Stomach (tissue), 9 donors: ENCODE data around the gene PLCB4. TPM values are rescaled to one million over a fixed set of nuclear protein-coding genes. Genes with fewer than 3 reads are reported as not detected.

ENCODE experiments used
- DNase-seq, 2 donors: peaks; one replicate each; pipeline versions ENCODE4 v3.0.0 to v3.0.0-alpha.2; 2013 to 2019
- H3K27ac ChIP-seq, 5 donors: fragments of 200-600 bp in 4 of 5; sonication (generic) in 4 of 5; one replicate each; pipeline ENCODE4 v1.5.1; 2013 to 2019; ENCODE audit warnings: mild to moderate bottlenecking in 1 of 5, moderate library complexity in 1 of 5
- H3K27me3 ChIP-seq, 3 donors: fragments of 200-600 bp; sonication (generic); one replicate each; pipeline ENCODE4 v1.5.1; 2017 to 2019; ENCODE audit warnings: mixed run types in 1 of 3
- H3K36me3 ChIP-seq, 4 donors: fragments of 200-600 bp; sonication (generic); 1 replicate in 3 of 4; 2 replicates in 1 of 4; pipeline ENCODE4 v1.5.1; 2016 to 2019
- H3K4me1 ChIP-seq, 4 donors: fragments of 200-600 bp; sonication (generic); one replicate each; pipeline ENCODE4 v1.5.1; 2016 to 2019
- H3K4me3 ChIP-seq, 4 donors: fragments of 200-600 bp; sonication (generic) in 3 of 4; one replicate each; pipeline ENCODE4 v1.5.1; 2016 to 2019; ENCODE audit warnings: mild to moderate bottlenecking in 1 of 4
- H3K9me3 ChIP-seq, 4 donors: fragments of 200-600 bp; sonication (generic); one replicate each; pipeline ENCODE4 v1.5.1; 2016 to 2019
- EP300 ChIP-seq: sonication (generic); formaldehyde crosslinking; IDR thresholded peaks from one replicate; pipeline ENCODE4 v1.6.1; 2017; ENCODE audit warnings: antibody characterized with exemption
- POLR2A ChIP-seq, 4 donors: fragments of 450-650 bp; IDR thresholded peaks; one replicate each; pipeline ENCODE4 v1.6.1; 2016; ENCODE audit warnings: antibody characterized with exemption in 4 of 4, control low read depth in 2 of 4, mild to moderate bottlenecking in 1 of 4, moderate library complexity in 1 of 4
- POLR2AphosphoS5 ChIP-seq, 3 donors: sonication (generic); formaldehyde crosslinking; IDR thresholded peaks; one replicate each; pipeline ENCODE4 v1.6.1; 2016; ENCODE audit warnings: antibody characterized with exemption in 3 of 3
- WGBS, 5 donors: extraction: QIAGEN DNeasy Blood & Tissue Kit in 3 of 5; methylation state at CpG; one replicate each; pipeline versions ENCODE4 v1.1.5 to v1.1.7; 2013 to 2018; 5-methylcytosine and 5-hydroxymethylcytosine counted together
- intact Hi-C: fragments of 100-400 bp; cut with DNase I; formaldehyde crosslinking; loops from one replicate; pipeline ENCODE4 v1.15.1; 2023; ENCODE audit warnings: low total_unique reads
- polyA plus RNA-seq, 3 donors: library from polyadenylated mRNA; stranded (reverse); fragments of 200-250 nt; gene quantifications; one replicate each; pipeline ENCODE4 v1.2.3, GENCODE V29; 2013
- total RNA-seq, 5 donors: library from RNA; depleted of rRNA; stranded (reverse); fragments of >200 nt; gene quantifications; one replicate each; pipeline versions ENCODE4 v1.1.0 to v1.2.3, GENCODE V29; 2014 to 2016
- TF ChIP-seq, protein P1 (sequence below), 7 experiments: fragments of 450-650 bp in 4 of 7; fragments of 200-600 bp in 3 of 7; sonication (generic) in 3 of 7; IDR thresholded peaks; one replicate each; pipeline ENCODE4 v1.5.1; 2016 to 2019; ENCODE audit warnings: antibody characterized with exemption in 7 of 7, control low read depth in 2 of 7, mild to moderate bottlenecking in 1 of 7
- donor health status: healthy with polysubstance abuse.
- donor health status: Bipolar disorder and iron deficiency.
- donor health status: healthy.

PLCB4 gene
- total and polyA plus RNA-seq, 8 donors = 5.3 to 29.4 (median 22.3) TPM

DNA sequence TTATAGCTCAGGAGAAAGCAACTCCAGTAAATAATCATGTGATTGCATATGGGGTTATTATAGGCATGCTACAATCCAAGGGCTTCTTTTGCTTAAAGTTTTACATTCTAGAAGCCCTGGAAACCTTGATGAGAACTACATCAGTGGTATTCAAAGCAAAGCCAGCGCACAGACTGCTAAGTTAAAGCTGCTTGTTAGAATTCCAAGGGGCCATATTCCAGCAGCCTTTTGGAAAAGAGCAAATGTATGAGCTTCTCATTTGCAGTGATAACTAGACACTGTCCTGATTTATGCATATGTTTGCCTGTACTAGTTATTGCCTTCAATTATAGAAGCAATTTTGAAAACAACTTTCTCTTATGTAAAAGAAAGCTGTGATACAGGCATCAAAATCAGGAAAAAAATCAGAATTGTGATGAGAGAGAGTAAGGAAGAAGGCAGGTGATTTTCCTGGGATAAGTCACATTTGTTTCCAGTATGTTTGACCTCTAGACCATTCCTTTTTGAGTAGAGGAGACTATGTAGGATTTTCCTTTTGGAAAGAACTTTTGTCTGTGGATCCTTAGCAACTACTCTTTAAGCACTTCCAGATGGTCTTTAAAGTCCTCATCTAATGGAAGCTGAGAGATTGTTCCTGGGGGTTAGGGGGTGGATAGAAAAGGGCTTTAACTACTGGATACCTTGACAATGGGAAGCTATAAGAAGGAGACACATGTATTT is 159.2 kb downstream of the PLCB4 start:
- no peak for DNase-seq
- Histone ChIP-seq H3K27me3 (no peaks in the 10 kb centered on the region), H3K9me3 (no peaks in the 10 kb centered on the region), H3K36me3 (no peaks in the 10 kb centered on the region), H3K4me3 (no peak overlapping the region), H3K27ac (no peak overlapping the region), H3K4me1 (peaks cover 0 to 13% (median 5%) of the 10 kb centered on the region in 4 donors)
- 83 to 100% (median 95%) methylated on average over 1 of the region's 1 CpG for WGBS, 5 donors
- TF ChIP-seq, protein P1, sequence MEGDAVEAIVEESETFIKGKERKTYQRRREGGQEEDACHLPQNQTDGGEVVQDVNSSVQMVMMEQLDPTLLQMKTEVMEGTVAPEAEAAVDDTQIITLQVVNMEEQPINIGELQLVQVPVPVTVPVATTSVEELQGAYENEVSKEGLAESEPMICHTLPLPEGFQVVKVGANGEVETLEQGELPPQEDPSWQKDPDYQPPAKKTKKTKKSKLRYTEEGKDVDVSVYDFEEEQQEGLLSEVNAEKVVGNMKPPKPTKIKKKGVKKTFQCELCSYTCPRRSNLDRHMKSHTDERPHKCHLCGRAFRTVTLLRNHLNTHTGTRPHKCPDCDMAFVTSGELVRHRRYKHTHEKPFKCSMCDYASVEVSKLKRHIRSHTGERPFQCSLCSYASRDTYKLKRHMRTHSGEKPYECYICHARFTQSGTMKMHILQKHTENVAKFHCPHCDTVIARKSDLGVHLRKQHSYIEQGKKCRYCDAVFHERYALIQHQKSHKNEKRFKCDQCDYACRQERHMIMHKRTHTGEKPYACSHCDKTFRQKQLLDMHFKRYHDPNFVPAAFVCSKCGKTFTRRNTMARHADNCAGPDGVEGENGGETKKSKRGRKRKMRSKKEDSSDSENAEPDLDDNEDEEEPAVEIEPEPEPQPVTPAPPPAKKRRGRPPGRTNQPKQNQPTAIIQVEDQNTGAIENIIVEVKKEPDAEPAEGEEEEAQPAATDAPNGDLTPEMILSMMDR (IDR thresholded peaks at IDR 0.05) = no peak
- TF ChIP-seq POLR2AphosphoS5 (IDR thresholded peaks at IDR 0.05) = no peak
- intact Hi-C loops = no loop called here

DNA sequence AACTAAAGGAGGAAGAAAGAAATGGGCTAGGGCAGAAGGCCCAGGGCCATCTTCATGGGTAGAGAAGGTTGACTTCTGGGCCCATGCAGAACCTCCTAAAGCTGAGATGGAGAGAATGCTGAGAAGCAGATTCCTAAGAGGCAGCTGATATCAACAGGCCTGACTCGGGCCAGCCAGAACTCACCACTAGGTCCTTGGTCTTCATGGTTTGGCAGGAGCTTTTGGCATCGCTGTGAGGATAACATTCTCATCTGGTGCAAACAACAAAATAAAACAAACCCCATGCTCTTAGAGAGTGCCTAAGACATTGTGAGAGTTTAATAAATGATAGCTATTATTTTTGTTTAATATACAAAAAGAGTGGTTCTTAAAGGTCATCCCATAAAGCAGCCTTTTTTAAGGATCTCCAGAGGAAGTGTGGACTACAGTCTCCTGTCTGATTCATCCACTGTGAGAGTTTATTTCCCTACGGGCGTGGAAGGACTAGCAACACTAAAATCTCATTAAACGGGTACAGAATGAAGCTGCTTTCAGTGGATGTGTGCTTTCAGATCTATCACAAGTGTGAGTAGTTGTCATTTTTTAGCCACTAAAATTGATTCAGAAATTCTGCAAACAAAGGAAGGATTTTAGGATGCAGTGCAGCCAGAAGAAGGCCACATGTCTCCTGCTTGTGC is 160.0 kb downstream of the PLCB4 start:
- Histone ChIP-seq H3K27me3 (no peaks in the 10 kb centered on the region), H3K9me3 (no peaks in the 10 kb centered on the region), H3K27ac (no peak overlapping the region), H3K4me3 (no peak overlapping the region), H3K4me1 (peaks cover 0 to 13% (median 5%) of the 10 kb centered on the region in 4 donors), H3K36me3 (no peaks in the 10 kb centered on the region)
- intact Hi-C loops = no loop called here
- DNase-seq = no peak
- no peak for TF ChIP-seq POLR2A (IDR thresholded peaks at IDR 0.05)
- TF ChIP-seq, protein P1 (IDR thresholded peaks at IDR 0.05) = no peak
- no peak for TF ChIP-seq EP300
- TF ChIP-seq POLR2AphosphoS5 (IDR thresholded peaks at IDR 0.05) = no peak
- WGBS, 5 donors = 56 to 72% (median 69%) methylated on average over 5 of the region's 5 CpGs

DNA sequence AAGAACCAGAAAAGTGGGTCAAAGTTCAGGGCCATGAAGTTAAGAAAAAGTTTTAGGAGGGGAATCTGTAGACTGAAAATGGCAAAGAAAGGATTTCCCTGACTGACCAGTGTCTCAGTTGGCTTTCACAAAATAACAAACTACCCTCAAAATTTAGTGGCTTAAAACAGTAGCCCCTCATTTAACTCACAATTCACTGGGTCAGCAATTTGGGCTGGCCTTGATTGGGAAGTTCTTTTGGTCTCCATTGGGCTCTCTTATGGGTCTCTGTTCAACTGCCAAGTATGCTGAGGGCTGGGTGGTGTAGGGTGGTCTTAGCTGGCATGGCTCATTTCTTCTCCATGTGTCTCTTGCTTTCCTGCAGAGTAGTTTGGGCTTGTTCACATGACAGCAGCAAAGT is 161.5 kb downstream of the PLCB4 start:
- Histone ChIP-seq H3K27me3 (no peaks in the 10 kb centered on the region), H3K36me3 (no peaks in the 10 kb centered on the region), H3K4me1 (peaks cover 0 to 13% (median 5%) of the 10 kb centered on the region in 4 donors), H3K4me3 (no peak overlapping the region), H3K9me3 (no peaks in the 10 kb centered on the region), H3K27ac (no peak overlapping the region)
- no peak for DNase-seq
- TF ChIP-seq, protein P1 (IDR thresholded peaks at IDR 0.05) = no peak
- TF ChIP-seq POLR2AphosphoS5 (IDR thresholded peaks at IDR 0.05) = no peak
- intact Hi-C loops = no loop called here

DNA sequence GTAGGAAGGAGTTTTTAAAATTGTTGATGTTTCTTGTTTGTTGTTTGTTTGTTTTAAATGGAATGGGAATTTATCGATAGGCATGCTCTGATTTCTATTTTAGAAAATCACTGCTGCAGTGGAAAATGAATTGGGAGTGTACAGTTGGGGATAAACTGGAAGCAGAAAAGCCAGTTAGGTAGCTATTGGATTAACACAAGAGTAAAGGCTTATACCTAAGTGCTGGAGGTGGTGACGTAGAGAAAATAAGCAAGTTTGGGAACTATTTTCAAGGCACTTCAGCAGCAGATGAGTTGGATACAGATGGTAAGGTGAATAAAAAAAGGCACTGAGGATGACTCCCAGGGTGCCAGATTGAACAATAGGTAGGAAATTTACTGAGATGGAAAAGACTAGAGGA is 164.9 kb downstream of the PLCB4 start:
- TF ChIP-seq, protein P1 (IDR thresholded peaks at IDR 0.05) = no peak
- TF ChIP-seq POLR2A (IDR thresholded peaks at IDR 0.05) (no peak), POLR2AphosphoS5 (IDR thresholded peaks at IDR 0.05) (no peak), EP300 (no peak)
- Histone ChIP-seq H3K27ac (no peak overlapping the region), H3K4me1 (peaks cover 0 to 15% (median 2%) of the 10 kb centered on the region in 4 donors), H3K36me3 (no peaks in the 10 kb centered on the region), H3K4me3 (no peak overlapping the region), H3K27me3 (no peaks in the 10 kb centered on the region), H3K9me3 (no peaks in the 10 kb centered on the region)
- 89 to 97% (median 94%) methylated on average over 2 of the region's 2 CpGs for WGBS, 5 donors
- intact Hi-C loops = no loop called here
- DNase-seq = no peak
